NCI-H1417 treated with DMSO at 0.1 percent for 48 hours (cell line): ENCODE measurements around the gene ABCA7.

ENCODE experiments used
- DNase-seq: peaks from one replicate; lab custom pipeline; 2025; lab: John Stamatoyannopoulos, UW

Gene ABCA7

DNA sequence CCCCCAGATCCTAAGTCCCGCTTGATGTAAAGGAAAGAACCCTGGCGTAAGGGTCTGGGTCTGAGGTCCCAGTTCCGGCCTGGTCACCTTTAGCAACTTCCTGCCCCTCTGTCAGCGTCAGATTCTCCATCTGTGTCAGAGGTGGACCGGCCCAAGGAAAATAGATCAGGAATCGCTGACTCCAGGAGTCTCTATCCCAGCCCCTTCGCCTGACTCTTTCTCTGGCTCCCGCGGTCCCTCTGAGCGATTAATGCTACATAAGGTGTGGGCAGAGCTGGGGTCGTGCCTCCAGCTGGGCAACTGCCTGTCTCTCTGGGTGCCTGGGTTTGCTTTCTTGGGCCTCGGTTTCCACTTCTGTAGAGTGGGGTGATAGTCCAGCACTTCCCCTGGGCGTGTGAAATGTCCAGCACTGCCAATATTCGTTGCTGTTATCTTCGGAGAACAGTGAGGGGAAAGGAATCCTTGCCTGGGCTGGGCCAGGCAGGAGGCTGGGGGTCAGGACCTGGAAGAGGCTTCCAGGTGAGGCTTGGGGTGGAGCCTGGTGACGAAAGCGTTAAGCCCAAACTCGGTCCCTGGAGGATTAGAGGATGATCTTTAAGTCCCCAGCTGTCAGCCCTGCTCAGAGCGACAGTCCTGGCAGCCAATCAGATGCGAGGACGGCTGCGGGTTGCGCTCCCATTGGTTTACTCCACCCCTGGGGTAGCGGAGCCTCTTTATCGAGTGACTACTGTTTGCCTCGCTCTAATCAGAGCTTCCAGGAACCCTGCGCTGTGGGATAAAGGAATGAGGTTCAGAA, 767 bp downstream of the ABCA7 start:
- peak; percentile 67 for DNase-seq

DNA sequence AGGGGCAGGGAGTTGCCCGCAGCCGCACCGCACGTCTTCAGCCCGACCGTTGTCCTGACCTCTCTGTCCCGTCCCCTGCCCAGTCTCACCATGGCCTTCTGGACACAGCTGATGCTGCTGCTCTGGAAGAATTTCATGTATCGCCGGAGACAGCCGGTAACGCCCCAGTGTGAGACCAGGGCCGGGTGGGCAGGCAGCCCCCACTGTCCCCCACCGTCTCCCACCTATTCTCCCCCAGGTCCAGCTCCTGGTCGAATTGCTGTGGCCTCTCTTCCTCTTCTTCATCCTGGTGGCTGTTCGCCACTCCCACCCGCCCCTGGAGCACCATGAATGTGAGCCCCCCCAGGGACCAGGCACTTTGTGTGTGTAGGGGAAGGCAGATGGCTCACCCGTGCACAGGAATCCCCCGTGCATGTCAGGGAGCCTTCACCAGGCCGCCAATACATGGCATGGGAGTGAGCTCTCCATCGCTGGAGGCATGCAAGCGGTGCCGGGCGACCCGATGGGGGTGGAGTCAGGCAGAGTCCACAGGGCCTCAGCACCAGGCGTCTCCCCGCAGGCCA, 1.4 kb downstream of the ABCA7 start:
- DNase-seq: no peak

DNA sequence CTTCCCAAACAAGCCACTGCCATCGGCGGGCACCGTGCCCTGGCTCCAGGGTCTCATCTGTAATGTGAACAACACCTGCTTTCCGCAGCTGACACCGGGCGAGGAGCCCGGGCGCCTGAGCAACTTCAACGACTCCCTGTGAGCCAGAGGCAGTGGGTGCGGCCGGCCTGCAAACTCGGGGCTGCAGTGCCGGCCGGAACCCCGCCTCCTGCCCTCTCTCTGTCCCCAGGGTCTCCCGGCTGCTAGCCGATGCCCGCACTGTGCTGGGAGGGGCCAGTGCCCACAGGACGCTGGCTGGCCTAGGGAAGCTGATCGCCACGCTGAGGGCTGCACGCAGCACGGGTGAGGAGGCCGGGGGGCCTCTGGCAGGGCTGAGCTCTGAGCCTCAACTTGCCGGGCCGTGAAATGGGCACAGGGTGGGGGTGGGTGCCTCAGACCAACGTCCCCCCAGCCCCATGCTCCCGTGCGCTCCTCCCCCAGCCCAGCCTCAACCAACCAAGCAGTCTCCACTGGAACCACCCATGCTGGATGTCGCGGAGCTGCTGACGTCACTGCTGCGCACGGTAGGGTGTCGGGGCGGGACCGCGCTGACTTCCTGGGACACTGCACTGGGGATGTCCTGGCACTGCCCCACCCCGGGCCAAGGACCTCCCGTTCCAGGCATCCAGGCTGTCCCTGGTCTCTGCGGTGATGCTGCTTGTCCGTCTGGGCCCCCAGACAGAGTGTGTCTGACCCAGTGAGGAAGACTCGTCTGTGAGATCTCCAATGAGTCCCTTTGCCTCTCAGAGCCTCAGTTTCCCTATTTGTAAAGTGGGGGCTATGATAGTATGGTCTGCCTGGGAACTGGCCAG, 2.2 kb downstream of the ABCA7 start:
- no peak for DNase-seq

DNA sequence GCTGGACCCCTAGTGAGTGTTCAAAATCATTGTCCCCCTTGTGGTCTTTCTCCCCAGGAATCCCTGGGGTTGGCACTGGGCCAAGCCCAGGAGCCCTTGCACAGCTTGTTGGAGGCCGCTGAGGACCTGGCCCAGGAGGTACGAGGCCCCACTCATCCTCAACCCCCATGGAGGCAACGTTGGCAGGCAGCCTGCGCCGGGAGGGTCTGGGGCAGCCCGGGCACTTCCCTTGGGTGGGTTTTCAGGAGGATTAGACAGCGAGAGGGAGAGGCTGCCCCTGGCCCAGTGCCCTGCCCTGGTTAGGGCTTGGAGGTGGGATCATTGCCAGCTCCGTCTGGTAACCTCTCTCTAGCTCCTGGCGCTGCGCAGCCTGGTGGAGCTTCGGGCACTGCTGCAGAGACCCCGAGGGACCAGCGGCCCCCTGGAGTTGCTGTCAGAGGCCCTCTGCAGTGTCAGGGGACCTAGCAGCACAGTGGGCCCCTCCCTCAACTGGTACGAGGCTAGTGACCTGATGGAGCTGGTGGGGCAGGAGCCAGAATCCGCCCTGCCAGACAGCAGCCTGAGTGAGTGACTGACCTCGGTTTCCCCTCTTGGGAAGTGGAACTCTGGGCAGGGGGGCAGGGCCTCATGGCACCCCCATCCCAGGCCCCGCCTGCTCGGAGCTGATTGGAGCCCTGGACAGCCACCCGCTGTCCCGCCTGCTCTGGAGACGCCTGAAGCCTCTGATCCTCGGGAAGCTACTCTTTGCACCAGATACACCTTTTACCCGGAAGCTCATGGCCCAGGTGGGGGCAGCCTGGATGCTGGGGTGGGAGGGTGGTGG, 3.0 kb downstream of the ABCA7 start:
- DNase-seq: no peak

DNA sequence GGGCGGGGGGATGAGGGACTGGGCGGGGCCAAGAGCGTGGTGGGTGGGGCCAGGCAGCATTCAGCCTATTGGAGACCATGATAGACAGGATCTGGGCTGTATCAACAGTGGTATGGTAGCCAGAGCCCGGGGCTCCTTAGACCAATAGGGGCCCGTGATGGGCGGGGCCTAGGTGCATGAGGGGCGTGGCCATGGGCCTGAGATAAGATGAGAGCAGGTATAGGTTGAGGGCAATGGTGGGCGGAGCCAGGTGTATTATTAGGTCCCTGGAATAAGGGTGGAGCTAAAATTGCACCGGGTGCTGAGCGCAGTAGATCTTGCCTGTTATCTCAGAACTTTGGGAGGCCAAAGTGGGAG, 5.3 kb downstream of the ABCA7 start:
- no peak for DNase-seq

DNA sequence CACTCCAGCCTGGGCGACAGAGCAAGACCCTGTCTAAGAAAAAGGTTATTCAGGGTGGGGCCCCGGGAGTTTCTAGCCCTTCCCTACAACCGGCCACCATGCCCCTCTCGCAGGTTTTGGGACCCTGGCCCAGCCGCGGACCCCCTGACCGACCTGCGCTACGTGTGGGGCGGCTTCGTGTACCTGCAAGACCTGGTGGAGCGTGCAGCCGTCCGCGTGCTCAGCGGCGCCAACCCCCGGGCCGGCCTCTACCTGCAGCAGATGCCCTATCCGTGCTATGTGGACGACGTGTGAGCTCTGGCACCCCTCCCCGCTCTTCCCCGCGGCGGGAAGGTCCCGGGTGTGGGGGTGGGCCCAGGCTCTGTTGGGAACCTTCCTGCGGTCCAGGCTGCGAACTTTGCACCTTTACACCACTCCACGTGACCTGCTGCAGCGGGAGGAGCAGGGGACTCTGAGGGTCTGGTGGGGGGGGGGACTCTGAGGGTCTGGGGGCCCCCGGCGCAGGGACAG, 6.3 kb downstream of the ABCA7 start:
- DNase-seq: no peak

DNA sequence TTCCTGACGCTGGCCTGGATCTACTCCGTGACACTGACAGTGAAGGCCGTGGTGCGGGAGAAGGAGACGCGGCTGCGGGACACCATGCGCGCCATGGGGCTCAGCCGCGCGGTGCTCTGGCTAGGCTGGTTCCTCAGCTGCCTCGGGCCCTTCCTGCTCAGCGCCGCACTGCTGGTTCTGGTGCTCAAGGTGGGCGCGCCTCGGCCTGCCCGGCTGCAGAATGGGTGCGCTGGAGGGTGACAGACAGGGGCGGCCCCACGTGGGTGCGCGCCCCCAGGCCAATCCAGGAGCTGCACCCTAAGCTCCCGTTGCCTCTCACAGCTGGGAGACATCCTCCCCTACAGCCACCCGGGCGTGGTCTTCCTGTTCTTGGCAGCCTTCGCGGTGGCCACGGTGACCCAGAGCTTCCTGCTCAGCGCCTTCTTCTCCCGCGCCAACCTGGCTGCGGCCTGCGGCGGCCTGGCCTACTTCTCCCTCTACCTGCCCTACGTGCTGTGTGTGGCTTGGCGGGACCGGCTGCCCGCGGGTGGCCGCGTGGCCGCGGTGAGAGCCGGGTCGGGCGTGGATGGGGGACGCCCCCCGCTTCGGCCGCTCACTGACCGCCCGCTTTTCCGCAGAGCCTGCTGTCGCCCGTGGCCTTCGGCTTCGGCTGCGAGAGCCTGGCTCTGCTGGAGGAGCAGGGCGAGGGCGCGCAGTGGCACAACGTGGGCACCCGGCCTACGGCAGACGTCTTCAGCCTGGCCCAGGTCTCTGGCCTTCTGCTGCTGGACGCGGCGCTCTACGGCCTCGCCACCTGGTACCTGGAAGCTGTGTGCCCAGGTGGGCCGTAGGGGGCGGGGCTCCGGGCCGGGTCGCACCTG, 7.2 kb downstream of the ABCA7 start:
- DNase-seq: no peak

DNA sequence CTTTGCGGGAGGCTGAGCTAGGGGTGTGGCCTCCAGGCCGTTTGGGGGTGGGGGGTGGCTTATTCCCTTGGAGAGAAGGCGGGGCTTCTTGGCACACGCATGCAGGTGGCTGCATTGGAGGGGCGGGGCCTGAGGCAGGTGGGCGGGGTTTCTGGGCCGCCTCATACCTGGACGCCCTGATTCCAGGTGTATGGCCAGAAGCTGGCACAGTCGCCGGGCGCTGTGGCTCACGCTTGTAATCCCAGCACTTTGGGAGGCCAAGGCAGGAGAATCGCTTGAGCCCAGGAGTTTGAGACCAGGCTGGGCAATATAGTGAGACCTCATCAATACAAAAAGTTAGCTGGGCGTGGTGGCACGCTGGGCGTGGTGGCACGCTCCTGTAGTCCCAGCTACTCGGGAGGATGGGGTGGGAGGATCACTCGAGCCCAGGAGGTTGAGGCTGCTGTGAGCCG, 7.8 kb downstream of the ABCA7 start:
- DNase-seq: no peak

DNA sequence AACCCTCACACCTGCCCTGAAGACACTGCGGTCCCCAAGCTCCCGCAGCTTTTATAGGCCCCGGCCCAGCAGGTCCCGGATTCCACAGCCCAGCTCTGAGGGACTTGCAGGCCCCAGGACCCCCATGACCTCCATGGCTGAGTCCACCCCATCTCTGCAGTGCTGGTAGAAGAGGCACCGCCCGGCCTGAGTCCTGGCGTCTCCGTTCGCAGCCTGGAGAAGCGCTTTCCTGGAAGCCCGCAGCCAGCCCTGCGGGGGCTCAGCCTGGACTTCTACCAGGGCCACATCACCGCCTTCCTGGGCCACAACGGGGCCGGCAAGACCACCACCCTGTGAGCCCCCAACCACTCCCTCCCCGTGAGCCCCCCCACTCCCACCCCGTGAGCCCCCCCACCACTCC, 9.2 kb downstream of the ABCA7 start:
- no peak for DNase-seq

DNA sequence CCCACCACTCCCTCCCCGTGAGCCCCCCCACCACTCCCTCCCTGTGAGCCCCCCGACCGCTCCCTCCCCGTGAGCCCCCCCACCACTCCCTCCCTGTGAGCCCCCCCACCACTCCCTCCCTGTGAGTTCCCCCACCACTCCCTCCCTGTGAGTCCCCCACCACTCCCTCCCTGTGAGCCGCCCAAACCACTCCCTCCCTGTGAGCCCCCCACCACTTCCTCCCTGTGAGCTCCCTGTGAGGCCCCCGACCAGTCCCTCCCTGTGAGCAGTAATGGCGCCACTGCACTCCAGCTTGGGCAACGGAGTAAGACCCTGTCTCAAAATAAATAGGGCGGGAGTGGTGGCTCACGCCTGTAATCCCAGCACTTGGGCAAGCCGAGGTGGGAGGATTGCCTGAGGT, 9.9 kb downstream of the ABCA7 start:
- DNase-seq: no peak

DNA sequence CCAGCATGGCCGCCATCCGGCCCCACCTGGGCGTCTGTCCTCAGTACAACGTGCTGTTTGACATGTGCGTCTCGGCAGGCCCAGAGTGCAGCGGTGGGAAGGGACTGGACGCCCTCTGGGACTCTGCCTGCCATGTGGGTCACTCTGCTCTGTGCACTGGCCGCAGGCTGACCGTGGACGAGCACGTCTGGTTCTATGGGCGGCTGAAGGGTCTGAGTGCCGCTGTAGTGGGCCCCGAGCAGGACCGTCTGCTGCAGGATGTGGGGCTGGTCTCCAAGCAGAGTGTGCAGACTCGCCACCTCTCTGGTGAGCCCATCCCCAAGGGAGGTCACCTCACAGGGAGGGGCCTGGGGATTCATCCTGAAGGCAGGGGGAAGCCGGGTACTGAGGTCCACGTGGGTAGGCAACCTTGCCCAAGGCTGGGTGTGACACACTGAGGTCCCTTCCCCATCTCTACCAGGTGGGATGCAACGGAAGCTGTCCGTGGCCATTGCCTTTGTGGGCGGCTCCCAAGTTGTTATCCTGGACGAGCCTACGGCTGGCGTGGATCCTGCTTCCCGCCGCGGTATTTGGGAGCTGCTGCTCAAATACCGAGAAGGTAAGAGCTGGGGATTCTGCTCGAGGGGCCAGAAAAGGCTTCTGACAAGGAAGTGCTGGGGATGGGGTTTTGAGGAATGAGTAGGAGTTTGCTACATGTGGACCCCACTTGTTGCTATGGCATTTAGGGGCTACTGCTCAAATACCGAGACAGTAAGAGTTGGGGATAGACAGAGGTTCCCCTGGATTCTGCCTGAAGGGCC, 11.3 kb downstream of the ABCA7 start:
- no peak for DNase-seq

DNA sequence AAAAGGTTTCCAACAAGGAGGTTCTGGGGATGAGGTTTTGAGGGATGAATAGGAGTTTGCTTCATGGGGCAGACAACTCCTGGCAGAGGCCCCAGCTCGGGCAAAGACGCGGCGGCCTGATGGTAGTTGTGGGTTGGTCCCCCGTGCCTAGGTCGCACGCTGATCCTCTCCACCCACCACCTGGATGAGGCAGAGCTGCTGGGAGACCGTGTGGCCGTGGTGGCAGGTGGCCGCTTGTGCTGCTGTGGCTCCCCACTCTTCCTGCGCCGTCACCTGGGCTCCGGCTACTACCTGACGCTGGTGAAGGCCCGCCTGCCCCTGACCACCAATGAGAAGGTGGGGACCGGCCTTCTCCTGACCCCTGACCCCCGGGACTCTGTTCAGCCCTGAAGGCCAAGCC, 11.9 kb downstream of the ABCA7 start:
- no peak for DNase-seq

DNA sequence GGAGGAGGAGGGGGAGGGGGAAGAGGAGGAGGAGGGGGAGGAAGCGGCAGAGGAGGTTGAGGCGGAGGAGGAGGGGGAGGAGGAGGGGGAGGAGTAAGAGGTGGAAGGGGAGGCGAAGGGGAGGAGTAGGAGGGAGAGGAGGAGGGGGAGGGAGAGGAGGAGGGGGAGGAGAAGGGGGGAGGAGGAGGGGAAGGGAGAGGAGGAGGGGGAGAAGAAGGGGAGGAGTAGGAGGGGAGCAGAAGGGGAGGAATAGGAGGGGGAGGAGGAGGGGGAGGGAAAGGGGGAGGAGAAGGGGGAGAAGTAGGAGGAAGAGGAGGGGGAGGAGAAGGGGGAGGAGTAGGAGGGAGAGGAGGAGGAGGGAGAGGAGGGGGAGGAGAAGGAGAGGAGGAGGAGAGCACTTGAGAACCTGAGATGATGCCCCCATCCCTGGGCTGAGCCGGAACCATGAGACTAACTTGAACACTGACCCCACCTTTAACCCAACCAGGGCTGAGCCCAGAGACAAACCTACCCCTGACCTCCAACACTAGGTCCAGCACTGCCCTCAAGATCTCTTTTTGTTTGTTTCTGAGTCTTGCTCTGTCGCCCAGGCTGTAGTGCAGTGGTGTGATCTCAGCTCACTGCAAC, 12.6 kb downstream of the ABCA7 start:
- DNase-seq: no peak

DNA sequence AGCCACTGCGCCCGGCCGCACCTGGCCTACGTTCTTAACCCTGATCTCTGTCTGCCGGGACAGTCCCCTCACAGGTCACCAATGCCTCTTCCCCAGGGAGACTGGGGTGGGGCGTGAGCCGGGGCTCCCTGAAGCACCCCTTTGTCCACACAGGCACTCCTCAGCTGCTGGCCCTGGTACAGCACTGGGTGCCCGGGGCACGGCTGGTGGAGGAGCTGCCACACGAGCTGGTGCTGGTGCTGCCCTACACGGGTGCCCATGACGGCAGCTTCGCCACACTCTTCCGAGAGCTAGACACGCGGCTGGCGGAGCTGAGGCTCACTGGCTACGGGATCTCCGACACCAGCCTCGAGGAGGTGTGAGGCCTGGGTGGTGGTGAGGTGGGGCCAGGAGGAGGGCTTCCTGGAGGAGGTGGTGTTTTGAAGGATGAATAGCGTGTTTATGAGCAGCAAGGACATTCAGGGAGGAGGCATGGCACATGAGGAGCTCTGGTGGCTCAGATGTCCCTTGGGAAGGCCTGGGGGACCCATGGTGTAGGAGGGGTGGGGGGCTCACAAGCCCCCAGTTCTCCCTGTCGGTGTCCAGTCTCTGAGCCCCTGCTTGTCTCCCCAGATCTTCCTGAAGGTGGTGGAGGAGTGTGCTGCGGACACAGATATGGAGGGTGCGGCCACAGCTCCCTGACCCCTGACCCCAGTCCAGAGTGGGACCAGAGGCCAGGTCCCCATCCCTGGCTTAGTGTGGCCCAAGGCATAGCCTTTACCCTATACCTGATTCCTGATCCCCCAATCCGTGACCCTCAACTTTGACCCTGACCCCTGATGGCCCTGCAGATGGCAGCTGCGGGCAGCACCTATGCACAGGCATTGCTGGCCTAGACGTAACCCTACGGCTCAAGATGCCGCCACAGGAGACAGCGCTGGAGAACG, 13.5 kb downstream of the ABCA7 start:
- DNase-seq: no peak

DNA sequence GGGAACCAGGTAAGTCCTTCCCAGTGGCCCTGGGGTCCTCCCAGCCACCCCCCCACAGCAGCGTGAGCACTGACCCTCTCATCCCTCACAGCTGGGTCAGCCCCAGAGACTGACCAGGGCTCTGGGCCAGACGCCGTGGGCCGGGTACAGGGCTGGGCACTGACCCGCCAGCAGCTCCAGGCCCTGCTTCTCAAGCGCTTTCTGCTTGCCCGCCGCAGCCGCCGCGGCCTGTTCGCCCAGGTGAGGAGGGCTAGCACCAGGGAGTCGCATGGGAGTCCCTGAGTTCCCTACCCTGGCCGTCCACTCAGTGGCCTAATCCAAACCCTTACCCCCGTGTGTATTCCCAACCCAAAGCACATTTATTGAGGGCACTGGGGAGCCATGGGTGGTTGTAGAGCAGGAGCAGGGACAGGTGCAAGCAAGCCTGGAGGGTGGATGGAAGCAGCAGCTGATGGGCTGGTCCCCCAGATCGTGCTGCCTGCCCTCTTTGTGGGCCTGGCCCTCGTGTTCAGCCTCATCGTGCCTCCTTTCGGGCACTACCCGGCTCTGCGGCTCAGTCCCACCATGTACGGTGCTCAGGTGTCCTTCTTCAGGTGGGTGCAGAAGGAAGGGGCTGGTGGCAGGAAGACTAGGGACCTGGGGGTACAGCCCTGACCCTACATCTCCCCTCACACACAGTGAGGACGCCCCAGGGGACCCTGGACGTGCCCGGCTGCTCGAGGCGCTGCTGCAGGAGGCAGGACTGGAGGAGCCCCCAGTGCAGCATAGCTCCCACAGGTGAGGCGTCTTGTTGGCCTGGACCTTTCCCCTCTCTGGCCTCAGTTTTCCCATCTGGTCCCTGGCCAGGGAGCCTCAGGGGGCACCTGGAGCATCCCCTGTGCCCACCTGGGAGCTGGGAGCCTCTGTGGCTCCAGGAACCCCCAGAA, 14.5 kb downstream of the ABCA7 start:
- DNase-seq: no peak

DNA sequence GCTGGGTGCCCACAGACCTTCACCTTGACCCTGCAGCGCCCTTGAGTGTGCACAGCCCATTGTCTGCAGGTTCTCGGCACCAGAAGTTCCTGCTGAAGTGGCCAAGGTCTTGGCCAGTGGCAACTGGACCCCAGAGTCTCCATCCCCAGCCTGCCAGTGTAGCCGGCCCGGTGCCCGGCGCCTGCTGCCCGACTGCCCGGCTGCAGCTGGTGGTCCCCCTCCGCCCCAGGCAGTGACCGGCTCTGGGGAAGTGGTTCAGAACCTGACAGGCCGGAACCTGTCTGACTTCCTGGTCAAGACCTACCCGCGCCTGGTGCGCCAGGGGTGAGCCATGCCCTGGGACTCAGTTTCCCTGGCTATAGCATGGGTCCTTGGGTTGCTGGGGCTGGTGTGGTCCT, 15.1 kb downstream of the ABCA7 start:
- DNase-seq: no peak

DNA sequence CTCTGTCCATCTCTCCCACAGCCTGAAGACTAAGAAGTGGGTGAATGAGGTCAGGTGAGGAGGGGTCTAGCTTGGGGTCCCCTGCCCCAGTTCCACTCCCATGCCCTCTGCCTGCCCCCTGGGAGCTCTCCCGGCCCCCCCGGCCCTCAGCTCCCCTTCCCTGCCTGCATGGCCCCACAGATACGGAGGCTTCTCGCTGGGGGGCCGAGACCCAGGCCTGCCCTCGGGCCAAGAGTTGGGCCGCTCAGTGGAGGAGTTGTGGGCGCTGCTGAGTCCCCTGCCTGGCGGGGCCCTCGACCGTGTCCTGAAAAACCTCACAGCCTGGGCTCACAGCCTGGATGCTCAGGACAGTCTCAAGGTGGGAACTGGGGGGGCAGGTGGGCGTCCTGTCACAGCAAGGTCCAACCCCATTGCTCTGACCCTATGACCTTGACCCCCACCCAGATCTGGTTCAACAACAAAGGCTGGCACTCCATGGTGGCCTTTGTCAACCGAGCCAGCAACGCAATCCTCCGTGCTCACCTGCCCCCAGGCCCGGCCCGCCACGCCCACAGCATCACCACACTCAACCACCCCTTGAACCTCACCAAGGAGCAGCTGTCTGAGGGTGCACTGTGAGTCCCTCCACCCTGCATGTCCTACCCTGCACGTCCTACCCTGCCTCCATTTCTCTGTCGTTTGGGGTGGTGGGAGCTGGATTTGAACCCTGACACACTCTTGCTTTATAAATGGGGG, 16.1 kb downstream of the ABCA7 start:
- no peak for DNase-seq
